GM12878 (cell line): ENCODE measurements around the gene SLMAP. TPM values are rescaled to one million over a fixed set of nuclear protein-coding genes. Genes with fewer than 3 reads are reported as not detected.

ENCODE experiments used
- ATAC-seq: fragments of 200-7000 bp; cut with Tn5 transposase; 3 replicates; pipeline ENCODE4 v1.9.1; 2020; ENCODE audit warnings: mild to moderate bottlenecking, moderate library complexity
- BruUV-seq: library from RNA; stranded (reverse); fragments of 400-500 nt; replicated peaks from 2 replicates; lab custom pipeline; 2021; lab: Mats Ljungman, UMichigan
- CTCF ChIA-PET: fragments of 300-600 bp; sonication (Branson Sonifier 250); formaldehyde crosslinking; extraction: SDS; loops from one replicate; lab custom pipeline; 2021; ENCODE audit warnings: inconsistent platforms; lab: Yijun Ruan, JAX
- POLR2A ChIA-PET: fragments of 350-600 bp; formaldehyde crosslinking; extraction: SDS; loops from one replicate; lab custom pipeline; 2021; ENCODE audit warnings: inconsistent platforms; lab: Charles Lee
- RAD21 ChIA-PET: fragments of 300-600 bp; sonication (Branson Sonifier 250); formaldehyde crosslinking; loops from one replicate; lab custom pipeline; 2023; ENCODE audit warnings: antibody characterized with exemption; ENCODE audit not compliant: unreplicated experiment; lab: Charles Lee
- SMC1A ChIA-PET: fragments of 300-600 bp; sonication (Branson Sonifier 250); formaldehyde crosslinking; loops from one replicate; lab custom pipeline; 2023; ENCODE audit not compliant: unreplicated experiment, uncharacterized antibody; lab: Charles Lee
- DNase-seq: peaks from one replicate; pipeline ENCODE4 v3.0.0-alpha.2; 2011; ENCODE audit warnings: low read depth, low spot score
- FAIRE-seq: peaks from 3 replicates; lab custom pipeline; 2011; peaks lifted over from hg19 to GRCh38; lab: Jason Lieb, UNC
- H2AFZ ChIP-seq: 2 replicates; pipeline ENCODE4 v1.6.0; 2011; ENCODE audit warnings: low read depth, low read length, control low read depth; ENCODE audit not compliant: control insufficient read depth
- H3K27ac ChIP-seq: 2 replicates; pipeline ENCODE4 v1.5.1; 2011; ENCODE audit warnings: control low read depth; ENCODE audit not compliant: control insufficient read depth, insufficient read depth
- H3K27me3 ChIP-seq, 2 experiments: replicated peaks in 1 of 2; 2 replicates each; pipeline versions ENCODE4 v1.6.0 to v1.6.1; 2011; ENCODE audit warnings: low read length in 1 of 2; ENCODE audit not compliant: control insufficient read depth in 2 of 2, insufficient read depth in 2 of 2
- H3K36me3 ChIP-seq, 2 experiments: 2 replicates each; pipeline ENCODE4 v1.5.1; 2011; ENCODE audit warnings: low read length in 1 of 2; ENCODE audit not compliant: control insufficient read depth in 2 of 2, insufficient read depth in 2 of 2
- H3K4me1 ChIP-seq: 2 replicates; pipeline ENCODE4 v1.6.1; 2011; ENCODE audit warnings: mild to moderate bottlenecking, low read length, moderate library complexity, mixed read lengths; ENCODE audit not compliant: control insufficient read depth, insufficient read depth
- H3K4me2 ChIP-seq: 2 replicates; pipeline ENCODE4 v1.6.0; 2011; ENCODE audit warnings: control low read depth; ENCODE audit not compliant: control insufficient read depth, insufficient read depth
- H3K4me3 ChIP-seq: fragments of 200-600 bp; sonication (generic); 2 replicates; pipeline ENCODE4 v1.5.1; 2016
- H3K79me2 ChIP-seq: 2 replicates; pipeline ENCODE4 v1.6.0; 2011; ENCODE audit warnings: low read length; ENCODE audit not compliant: control insufficient read depth, insufficient read depth
- H3K9ac ChIP-seq: 2 replicates; pipeline ENCODE4 v1.8.0; 2011; ENCODE audit warnings: low read length, control low read depth, mixed read lengths; ENCODE audit not compliant: control insufficient read depth, insufficient read depth
- H3K9me3 ChIP-seq: replicated peaks from 3 replicates; pipeline ENCODE4 v1.5.1; 2011; ENCODE audit warnings: mild to moderate bottlenecking, low read length; ENCODE audit not compliant: control insufficient read depth, insufficient read depth
- H4K20me1 ChIP-seq: 2 replicates; pipeline ENCODE4 v1.6.0; 2011; ENCODE audit not compliant: control insufficient read depth, insufficient read depth
- CTCF ChIP-seq, 3 experiments: IDR thresholded peaks in 2 of 3; conservative IDR thresholded peaks in 1 of 3; 2 replicates each; pipeline ENCODE4 v1.5.1; 2011; ENCODE audit warnings: low read depth in 3 of 3, low read length in 3 of 3, mild to moderate bottlenecking in 3 of 3, control low read depth in 2 of 3, moderate library complexity in 2 of 3, inconsistent platforms in 1 of 3, mixed read lengths in 1 of 3; ENCODE audit not compliant: control insufficient read depth in 2 of 3, insufficient read depth in 1 of 3; ENCODE audit errors: extremely low read depth in 1 of 3
- EP300 ChIP-seq, 2 experiments: fragments of 150-350 bp in 1 of 2; IDR thresholded peaks; 2 replicates each; pipeline ENCODE4 v1.6.1; 2011 to 2012; ENCODE audit warnings: low read depth in 2 of 2, low read length in 2 of 2, borderline replicate concordance in 1 of 2, improper control_type of control experiment in 1 of 2, inconsistent platforms in 1 of 2; ENCODE audit not compliant: control insufficient read depth in 1 of 2
- ESRRA ChIP-seq: IDR thresholded peaks from 2 replicates; pipeline ENCODE4 v1.6.1; 2012; ENCODE audit warnings: mild to moderate bottlenecking, low read length, improper control_type of control experiment
- IRF3 ChIP-seq: fragments of 450-650 bp; IDR thresholded peaks from 2 replicates; pipeline ENCODE4 v1.6.1; 2014; ENCODE audit warnings: mild to moderate bottlenecking
- MXI1 ChIP-seq: fragments of 150-350 bp; IDR thresholded peaks from 2 replicates; pipeline ENCODE4 v1.6.1; 2011; ENCODE audit warnings: low read depth, mild to moderate bottlenecking, inconsistent platforms, low read length, improper control_type of control experiment
- NRF1 ChIP-seq: conservative IDR thresholded peaks from 2 replicates; pipeline ENCODE4 v1.6.1; 2011; ENCODE audit warnings: mild to moderate bottlenecking, low read depth, low read length, improper control_type of control experiment
- RUNX3 ChIP-seq: IDR thresholded peaks from 2 replicates; pipeline ENCODE4 v1.6.1; 2012; ENCODE audit warnings: low read length, inconsistent platforms
- SMARCA5 ChIP-seq: fragments of 450-650 bp; IDR thresholded peaks from 2 replicates; pipeline ENCODE4 v1.6.1; 2017; ENCODE audit warnings: mild to moderate bottlenecking
- SUPT20H ChIP-seq: IDR thresholded peaks from 2 replicates; pipeline ENCODE4 v1.6.1; 2011; ENCODE audit warnings: low read depth, mild to moderate bottlenecking, low read length, moderate library complexity, borderline replicate concordance; ENCODE audit not compliant: control insufficient read depth
- TCF12 ChIP-seq: IDR thresholded peaks from 2 replicates; pipeline ENCODE4 v1.6.1; 2011; ENCODE audit warnings: low read depth, mild to moderate bottlenecking, low read length
- TCF3 ChIP-seq: IDR thresholded peaks from 2 replicates; pipeline ENCODE4 v1.6.1; 2012; ENCODE audit warnings: low read depth, mild to moderate bottlenecking, low read length, borderline replicate concordance; ENCODE audit not compliant: insufficient read depth
- WGBS: methylation state at CpG from one replicate; pipeline ENCODE4 v1.1.6; 2016; ENCODE audit warnings: low lambda C conversion rate; ENCODE audit not compliant: insufficient replicate concordance, insufficient coverage; ENCODE audit errors: missing lambda C conversion rate; 5-methylcytosine and 5-hydroxymethylcytosine counted together
- in situ Hi-C: fragments of 300-500 bp; cut with MboI; formaldehyde crosslinking; loops from 9 replicates; pipeline ENCODE4 v1.14.3; 2018; ENCODE audit warnings: mixed read lengths
- intact Hi-C: fragments of 100-400 bp; cut with micrococcal nuclease; formaldehyde crosslinking; loops from one replicate; pipeline ENCODE4 v1.14.2; 2022; ENCODE audit not compliant: unreplicated experiment
- polyA plus RNA-seq, 11 experiments: library from polyadenylated mRNA; depleted of rRNA in 4 of 11; unstranded in 6 of 11; stranded (reverse) in 5 of 11; fragments of >200 nt; fragmentation: Nextera tagmentation in 4 of 11; fragmentation: Illumina TruSeq in 1 of 11; extraction: Ambion mirVana in 4 of 11; extraction: Trizol in 1 of 11; gene quantifications; 1 replicate in 1 of 11; 2 replicates in 10 of 11; pipeline versions ENCODE4 v1.2.1 to v1.2.3, GENCODE V29; 2011 to 2016; ENCODE audit warnings: inconsistent platforms in 2 of 11, missing spikeins in 2 of 11, low read depth in 1 of 11
- total RNA-seq, 4 experiments: library from RNA; depleted of rRNA in 3 of 4; stranded (reverse); fragments of >200 nt in 3 of 4; fragmentation: Illumina TruSeq in 1 of 4; extraction: Trizol in 1 of 4; gene quantifications; 2 replicates each; pipeline versions ENCODE4 v1.2.1 to v1.2.3, GENCODE V29; 2013 to 2021
- TF ChIP-seq, protein P1 (sequence below): fragments of 450-650 bp; IDR thresholded peaks from 2 replicates; pipeline ENCODE4 v1.6.1; 2017; ENCODE audit warnings: mild to moderate bottlenecking, low read depth, inconsistent platforms; ENCODE audit not compliant: poor library complexity, severe bottlenecking

Gene SLMAP
- total and polyA plus RNA-seq, 10 of the 15 experiments (the other 5 are each of a cell fraction or from before 2014, with no cell fraction given): 8.3 to 43.8 (median 26.4) TPM

DNA sequence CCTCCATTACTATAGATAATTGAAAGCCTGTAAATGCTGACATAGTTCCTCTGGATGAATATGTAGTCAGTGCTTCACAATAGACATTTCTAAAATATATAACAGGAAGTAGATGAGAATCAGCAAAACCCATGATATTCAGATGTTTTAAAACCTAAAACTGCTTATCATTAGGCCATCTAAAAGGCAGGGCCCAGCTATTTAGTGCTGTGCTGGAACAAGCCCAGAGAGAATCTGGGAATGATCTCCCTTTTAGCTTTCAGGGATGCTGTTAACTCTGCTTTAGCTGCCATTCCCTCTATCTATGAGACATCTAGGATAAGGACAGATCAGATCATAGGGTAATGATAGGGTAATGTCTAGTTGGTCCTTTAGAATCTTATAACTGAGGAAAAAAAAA, 106.8 kb downstream of the SLMAP start:
- intact Hi-C loops (no loop called here), in situ Hi-C loops (no loop called here)
- Histone ChIP-seq H3K4me1 (no peaks in the 10 kb centered on the region), H3K9me3 (no peaks in the 10 kb centered on the region), H3K9ac (no peak overlapping the region), H3K79me2 (no peaks in the 10 kb centered on the region), H2AFZ (no peak overlapping the region), H4K20me1 (no peaks in the 10 kb centered on the region), H3K27me3 (no peaks in the 10 kb centered on the region)
- ATAC-seq (no peak), FAIRE-seq (no peak)
- BruUV-seq: no TSS peak
- SMC1A ChIA-PET: interaction anchor here (1.4 kb wide), 2 partner anchors 10 to 73 kb away, joined by 3 to 4 read pairs; no protein-coding TSS in a partner anchor
- RAD21 ChIA-PET: no interaction called here
- CTCF ChIA-PET: interaction anchor here (0.9 kb wide), 1 partner anchor 21 kb away, joined by 3 read pairs; no protein-coding TSS in a partner anchor
- no peak for TF ChIP-seq TCF3
- TF ChIP-seq, all 136 proteins: peak for 0
- Histone ChIP-seq H3K36me3 (peaks cover 3 to 13% of the 10 kb centered on the region in 2 experiments; a peak in 2 of 4 replicates), H3K4me2 (no peak overlapping the region), H3K4me3 (no peak overlapping the region), H3K27ac (no peak overlapping the region)
- POLR2A ChIA-PET: no interaction called here
- no peak for DNase-seq

DNA sequence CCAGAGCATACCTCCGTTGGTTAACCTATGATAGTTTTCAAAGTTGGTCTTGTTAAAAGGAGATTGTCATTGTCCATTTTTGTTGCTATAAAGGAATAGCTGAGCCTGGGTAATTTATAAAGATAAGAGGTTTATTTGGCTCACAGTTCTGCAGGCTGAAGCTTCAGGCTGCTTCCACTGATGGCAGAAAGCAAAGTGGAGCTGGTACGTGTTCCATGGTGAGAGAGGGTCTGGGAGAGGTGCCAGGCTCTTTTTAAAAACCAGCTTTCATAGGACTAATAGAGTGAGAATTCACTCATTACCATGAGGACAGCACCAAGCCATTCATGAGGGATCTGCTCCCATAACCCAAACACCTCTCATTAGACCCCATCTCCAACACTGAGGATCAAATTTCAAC, 107.3 kb downstream of the SLMAP start:
- H3K4me3 ChIP-seq: no peak overlapping the region
- peaks cover 3 to 13% of the 10 kb centered on the region in 2 experiments; a peak in 2 of 4 replicates for H3K36me3 ChIP-seq
- ChIA-PET CTCF (interaction anchor here (0.9 kb wide), 1 partner anchor 21 kb away, joined by 3 read pairs; no protein-coding TSS in a partner anchor), POLR2A (no interaction called here), SMC1A (interaction anchor here (1.4 kb wide), 2 partner anchors 10 to 73 kb away, joined by 3 to 4 read pairs; no protein-coding TSS in a partner anchor), RAD21 (no interaction called here)
- no TSS peak for BruUV-seq
- H3K4me1 ChIP-seq: no peaks in the 10 kb centered on the region
- in situ Hi-C loops: no loop called here
- H4K20me1 ChIP-seq: no peaks in the 10 kb centered on the region
- H3K9me3 ChIP-seq: no peaks in the 10 kb centered on the region
- no peak overlapping the region for H3K9ac ChIP-seq
- H3K4me2 ChIP-seq: no peak overlapping the region
- no peak overlapping the region for H2AFZ ChIP-seq
- H3K27me3 ChIP-seq: no peaks in the 10 kb centered on the region
- 95% methylated on average over 2 of the region's 2 CpGs for WGBS
- intact Hi-C loops: no loop called here
- no peak for DNase-seq
- no peaks in the 10 kb centered on the region for H3K79me2 ChIP-seq
- ATAC-seq: no peak
- H3K27ac ChIP-seq: no peak overlapping the region
- no peak for FAIRE-seq
- TF ChIP-seq EP300 (IDR thresholded peaks at IDR 0.05; ENCODE audit: borderline replicate concordance in 1 of 2, control insufficient read depth in 1 of 2, low read depth in 2 of 2, low read length in 2 of 2): no peak
- no peak for TF ChIP-seq RUNX3
- no peak for TF ChIP-seq SUPT20H
- TF ChIP-seq IRF3: no peak
- TF ChIP-seq NRF1: no peak
- TF ChIP-seq MXI1: no peak
- TF ChIP-seq, protein P1, sequence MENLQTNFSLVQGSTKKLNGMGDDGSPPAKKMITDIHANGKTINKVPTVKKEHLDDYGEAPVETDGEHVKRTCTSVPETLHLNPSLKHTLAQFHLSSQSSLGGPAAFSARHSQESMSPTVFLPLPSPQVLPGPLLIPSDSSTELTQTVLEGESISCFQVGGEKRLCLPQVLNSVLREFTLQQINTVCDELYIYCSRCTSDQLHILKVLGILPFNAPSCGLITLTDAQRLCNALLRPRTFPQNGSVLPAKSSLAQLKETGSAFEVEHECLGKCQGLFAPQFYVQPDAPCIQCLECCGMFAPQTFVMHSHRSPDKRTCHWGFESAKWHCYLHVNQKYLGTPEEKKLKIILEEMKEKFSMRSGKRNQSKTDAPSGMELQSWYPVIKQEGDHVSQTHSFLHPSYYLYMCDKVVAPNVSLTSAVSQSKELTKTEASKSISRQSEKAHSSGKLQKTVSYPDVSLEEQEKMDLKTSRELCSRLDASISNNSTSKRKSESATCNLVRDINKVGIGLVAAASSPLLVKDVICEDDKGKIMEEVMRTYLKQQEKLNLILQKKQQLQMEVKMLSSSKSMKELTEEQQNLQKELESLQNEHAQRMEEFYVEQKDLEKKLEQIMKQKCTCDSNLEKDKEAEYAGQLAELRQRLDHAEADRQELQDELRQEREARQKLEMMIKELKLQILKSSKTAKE: no peak
- TF ChIP-seq ESRRA: no peak
- TF ChIP-seq SMARCA5: no peak
- TF ChIP-seq TCF12: no peak
- no peak for TF ChIP-seq CTCF (IDR thresholded peaks at IDR 0.05 in 2 of 3, conservative IDR thresholded peaks at IDR 0.05 in 1 of 3; ENCODE audit: control insufficient read depth in 2 of 3, extremely low read depth in 1 of 3, insufficient read depth in 1 of 3, low read depth in 3 of 3, low read length in 3 of 3)
